HG02840 (cell line): ENCODE results near the gene MED22.

Experiments used
- ATAC-seq: cut with Tn5 transposase; IDR thresholded peaks from one replicate; pipeline ENCODE4 v1.9.1; 2021; ENCODE audit warnings: mild to moderate bottlenecking, moderate library complexity, moderate number of reproducible peaks; ENCODE audit not compliant: unreplicated experiment, low FRiP score

Gene MED22

DNA sequence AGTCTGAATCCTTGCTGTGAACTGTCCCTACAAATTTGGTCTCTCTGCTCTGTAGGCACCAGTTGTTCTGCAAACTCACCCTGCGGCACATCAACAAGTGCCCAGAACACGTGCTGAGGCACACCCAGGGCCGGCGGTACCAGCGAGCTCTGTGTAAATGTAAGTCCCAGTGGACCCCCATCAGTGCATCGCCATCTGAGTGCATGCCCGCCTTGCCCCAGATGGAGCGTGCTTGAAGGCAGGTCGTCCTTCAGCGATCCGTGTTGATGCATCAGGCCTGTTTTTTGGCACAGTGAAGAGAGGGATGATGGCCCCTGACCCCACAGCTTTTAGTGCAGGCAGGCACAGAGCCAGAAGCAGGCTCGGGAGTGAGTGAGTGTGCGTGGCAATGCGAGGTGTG, 9.7 kb upstream of the MED22 start:
- no peak for ATAC-seq

GRCh38 chr9:133356391-133357091, 8.6 kb upstream of the MED22 start, which contains the start of the genes SURF1 and SURF2:
TSS of gene SURF1 (minus strand) at chr9:133356487. CDS start at chr9:133356453, 34 bp downstream.
TSS of gene SURF2 (plus strand) at chr9:133356550. CDS start at chr9:133356593, 43 bp downstream.
- ATAC-seq, result no peak

- no peak for ATAC-seq
Measured at GRCh38 chr9:133355881-133356357, 8.0 kb upstream of the MED22 start.

DNA sequence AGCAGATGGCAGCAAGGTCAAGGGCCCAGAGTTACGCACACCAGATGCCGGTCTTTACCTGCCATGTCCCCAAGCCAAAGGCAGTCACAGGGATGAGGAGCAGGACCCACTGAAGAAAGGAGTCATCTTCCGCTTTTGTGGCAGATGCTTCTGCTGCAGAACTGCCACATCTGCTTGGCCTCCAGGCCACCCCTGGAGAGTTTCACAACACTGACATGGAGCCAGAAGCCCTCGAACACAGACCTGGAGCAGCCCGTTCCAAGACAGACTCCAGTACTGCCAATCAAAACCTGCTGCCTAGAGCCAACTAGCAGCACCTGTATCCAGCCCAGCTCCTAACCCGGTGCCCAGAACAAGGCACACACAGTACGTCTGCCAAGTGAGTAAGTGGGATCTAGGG, 6.8 kb upstream of the MED22 start:
- ATAC-seq, result no peak

GRCh38 chr9:133353548-133353947, 5.6 kb upstream of the MED22 start:
- ATAC-seq, result no peak

GRCh38 chr9:133352635-133353340, 4.9 kb upstream of the MED22 start:
- ATAC-seq, result no peak

- ATAC-seq, result no peak
Measured at GRCh38 chr9:133351908-133352634, 4.1 kb upstream of the MED22 start.

GRCh38 chr9:133351526-133351907, 3.6 kb upstream of the MED22 start:
- no peak for ATAC-seq

GRCh38 chr9:133349965-133350616, 2.2 kb upstream of the MED22 start:
- no peak for ATAC-seq

GRCh38 chr9:133348718-133349573, 1.0 kb upstream of the MED22 start:
- no peak for ATAC-seq

DNA sequence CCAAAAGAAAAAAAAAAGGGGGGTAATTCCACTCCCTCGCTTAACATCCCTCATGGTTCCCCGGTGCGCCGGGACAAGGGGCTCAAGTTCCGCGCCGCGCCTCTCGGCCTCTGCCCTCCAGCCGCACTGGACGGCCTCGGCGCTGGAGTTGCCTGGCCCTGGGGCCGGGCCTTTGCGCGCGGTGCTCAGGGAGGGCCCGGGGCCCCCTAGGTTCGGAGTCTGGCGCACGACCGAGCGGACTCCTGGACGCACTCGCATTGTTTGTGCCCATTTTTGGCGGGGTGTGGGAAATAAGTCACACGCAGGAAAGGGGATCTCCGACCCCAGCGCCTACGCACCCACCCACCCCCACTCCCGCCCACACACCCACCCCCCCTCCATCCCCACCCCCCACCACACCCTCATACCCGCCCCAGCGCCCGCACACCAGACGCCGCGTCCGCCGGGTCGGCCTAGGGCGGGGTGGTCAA, 381 bp downstream of the MED22 start:
- peak; percentile 24 for ATAC-seq

DNA sequence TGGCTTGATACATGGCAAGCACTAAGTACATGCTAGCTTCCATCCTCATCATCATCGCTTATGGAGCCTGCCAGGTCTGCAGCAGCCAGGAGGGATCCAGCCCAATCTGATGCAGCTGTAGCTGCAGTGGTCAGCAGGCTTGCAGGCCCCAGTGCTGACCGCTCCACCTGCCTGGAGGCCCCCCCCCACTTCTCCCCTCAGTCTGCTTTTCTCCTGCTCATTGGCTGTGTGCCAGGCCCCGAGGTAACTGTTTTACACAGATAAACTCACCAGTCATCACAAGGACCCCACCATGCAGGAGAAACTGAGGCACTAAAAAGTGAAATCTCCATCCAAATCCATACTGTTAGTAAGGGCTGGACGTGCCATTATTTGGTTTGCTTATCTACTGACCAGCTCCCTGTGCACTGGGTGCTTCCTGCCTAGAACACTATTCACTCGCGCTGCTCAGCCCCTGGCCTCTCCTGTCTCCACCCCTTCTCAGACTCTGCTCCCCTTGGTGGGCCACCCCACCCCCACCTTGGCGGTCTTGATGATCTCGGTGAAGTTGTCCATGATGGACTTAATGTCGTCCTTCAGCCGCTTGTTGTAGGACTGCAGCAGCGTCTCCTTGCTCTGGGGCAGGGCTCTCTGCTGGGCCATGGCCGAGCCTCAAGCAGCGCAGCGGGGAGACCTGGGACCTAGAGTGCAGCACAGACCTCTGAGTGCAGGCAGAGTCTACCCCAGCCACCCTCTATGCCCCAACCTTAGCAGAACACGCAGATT, 1.7 kb downstream of the MED22 start:
- ATAC-seq, result no peak

GRCh38 chr9:133345596-133345995, 2.3 kb downstream of the MED22 start:
- no peak for ATAC-seq

DNA sequence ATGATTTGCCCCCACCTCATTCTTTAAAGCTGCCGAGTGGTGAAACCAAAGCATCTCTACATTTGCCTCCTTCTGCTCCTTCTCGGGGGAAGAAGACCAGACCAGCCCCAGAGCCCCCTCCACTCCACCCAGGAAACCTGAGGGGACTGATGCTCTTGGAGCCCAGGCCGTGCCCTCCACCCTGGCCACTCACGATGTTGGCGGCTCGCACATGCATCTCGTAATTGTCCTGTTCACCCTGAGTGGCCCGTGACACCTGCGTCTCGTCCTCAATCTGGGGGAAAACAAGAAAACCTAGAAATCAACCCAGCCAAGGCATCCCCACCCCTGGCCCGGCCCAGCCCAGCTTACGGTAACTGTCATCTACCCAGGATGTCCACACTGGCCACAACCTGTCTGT, 3.0 kb downstream of the MED22 start:
- ATAC-seq, result no peak

GRCh38 chr9:133344071-133344470, 3.9 kb downstream of the MED22 start:
- no peak for ATAC-seq

DNA sequence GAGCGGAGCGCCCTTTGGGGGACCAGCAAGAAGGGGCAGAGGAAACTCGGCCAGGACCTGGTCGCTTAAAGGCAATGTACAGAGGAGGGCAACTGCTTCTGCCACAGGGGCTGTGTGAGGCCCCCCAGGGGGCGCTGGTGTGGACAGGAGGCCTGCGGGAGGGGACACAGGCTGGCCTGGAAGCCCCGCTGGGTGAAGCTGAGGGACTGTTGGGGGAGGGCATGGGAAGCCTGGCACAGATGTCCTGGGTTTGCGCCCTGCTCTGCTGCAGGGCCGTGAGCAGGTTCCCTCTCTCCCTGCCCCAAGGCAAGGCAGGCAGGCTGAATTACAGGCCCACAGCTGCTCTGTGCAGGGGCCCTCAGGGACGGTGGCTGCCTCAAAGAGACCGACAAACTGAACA, 5.4 kb downstream of the MED22 start:
- no peak for ATAC-seq

DNA sequence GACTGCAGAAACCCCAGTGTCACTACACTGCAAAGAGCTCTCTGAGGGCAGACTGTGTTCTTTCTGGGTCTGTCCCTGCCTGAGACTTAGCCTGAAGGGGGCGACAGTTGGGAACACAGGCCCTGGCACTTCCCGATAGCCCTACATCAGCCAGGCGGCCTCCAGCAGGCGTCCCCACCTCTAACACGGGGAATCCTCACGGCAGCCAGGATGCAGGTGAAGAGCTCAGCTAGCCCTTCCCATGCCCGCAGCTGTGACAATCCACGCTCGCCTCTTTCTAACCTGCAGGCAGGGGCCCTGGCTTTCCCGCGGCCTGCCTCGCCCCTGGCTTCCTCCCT, 5.9 kb downstream of the MED22 start:
- ATAC-seq, result no peak

DNA sequence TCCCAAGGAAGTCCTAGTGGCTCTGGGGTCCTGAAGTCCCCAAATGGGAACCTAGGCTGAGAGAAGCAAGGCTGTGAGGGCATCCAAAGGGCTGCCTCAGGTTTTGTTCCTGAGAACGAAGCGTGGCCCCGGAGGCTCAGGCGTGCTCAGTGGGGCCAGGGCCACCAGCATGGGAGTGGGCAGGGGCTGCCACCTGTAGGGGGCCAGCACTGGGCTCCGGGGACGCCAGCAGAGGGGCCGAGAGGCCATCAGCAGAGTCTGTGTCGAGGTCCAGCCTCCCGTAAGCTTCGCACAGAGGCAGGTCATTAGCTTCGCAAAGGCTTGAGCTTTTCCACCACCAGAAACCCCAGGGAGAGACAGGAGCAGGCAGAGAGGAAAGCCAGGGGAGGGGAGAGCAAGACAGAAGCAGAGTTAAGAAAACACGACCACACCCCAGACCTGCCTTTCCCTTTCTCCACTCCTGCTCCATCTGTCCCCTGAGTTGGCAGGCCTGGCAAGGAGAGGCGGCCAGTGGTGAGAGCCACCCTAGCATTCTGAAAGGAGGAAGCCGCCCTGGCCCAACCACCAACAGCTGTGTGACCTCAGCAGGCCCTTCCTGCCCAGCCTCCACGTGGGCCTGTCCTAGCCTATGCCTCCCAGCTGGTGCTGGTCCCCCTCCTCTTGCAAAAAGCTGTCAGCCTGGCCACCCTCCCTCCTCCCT, 6.4 kb downstream of the MED22 start:
- no peak for ATAC-seq
